BLaER1 treated with 17β-estradiol and CSF1 and Interleukin-3, amounts not matched to agents 10 nM and 100 nM (cell line): ENCODE data around the gene DOCK4.

Experiments used
- H3K27ac ChIP-seq, 11 experiments: shearing (Covaris generic); formaldehyde crosslinking; 2 replicates each; pipeline ENCODE4 v1.8.1; 2022
- H3K27me3 ChIP-seq, 11 experiments: shearing (Covaris generic); formaldehyde crosslinking; 2 replicates each; pipeline ENCODE4 v1.8.1; 2022
- H3K36me3 ChIP-seq, 11 experiments: shearing (Covaris generic); formaldehyde crosslinking; 2 replicates each; pipeline ENCODE4 v1.8.1; 2022
- H3K4me1 ChIP-seq, 10 experiments: shearing (Covaris generic); formaldehyde crosslinking; 2 replicates each; pipeline ENCODE4 v1.8.1; 2022
- H3K4me2 ChIP-seq, 11 experiments: shearing (Covaris generic); formaldehyde crosslinking; 2 replicates each; pipeline ENCODE4 v1.8.1; 2022
- H3K4me3 ChIP-seq, 10 experiments: shearing (Covaris generic); formaldehyde crosslinking; 2 replicates each; pipeline ENCODE4 v1.8.1; 2022
- H3K9ac ChIP-seq, 11 experiments: shearing (Covaris generic); formaldehyde crosslinking; 2 replicates each; pipeline ENCODE4 v1.8.1; 2022
- H3K9me3 ChIP-seq, 11 experiments: shearing (Covaris generic); formaldehyde crosslinking; replicated peaks in 1 of 11; 2 replicates each; pipeline ENCODE4 v1.8.1; 2022
- H4K20me1 ChIP-seq, 11 experiments: shearing (Covaris generic); formaldehyde crosslinking; 2 replicates each; pipeline ENCODE4 v1.8.1; 2022
- Cebpa-rat ChIP-seq, 11 experiments: shearing (Covaris generic); IDR thresholded peaks; 2 replicates each; pipeline ENCODE4 v1.8.1; 2022

The DOCK4 gene

DNA sequence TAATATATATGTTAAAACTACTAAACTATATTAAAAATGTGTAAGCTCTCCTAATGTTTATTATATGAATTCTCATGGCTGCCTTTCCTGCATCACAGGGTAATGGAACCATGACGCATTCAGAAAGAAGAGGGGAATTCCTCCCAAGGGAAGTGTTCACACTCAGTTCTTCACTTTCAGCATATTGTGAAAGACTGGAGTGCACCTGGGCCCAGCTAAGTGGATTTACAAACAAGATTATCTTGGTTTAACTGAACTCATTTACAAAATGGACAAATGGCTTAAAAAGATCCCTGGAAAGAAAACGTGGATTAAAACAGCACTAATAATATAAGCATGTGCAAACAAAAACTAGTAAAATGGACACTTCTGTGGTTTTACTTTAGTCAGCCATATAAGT, 149.8 kb downstream of the DOCK4 start:
- no peaks in the 10 kb centered on the region for H3K27me3 ChIP-seq
- H4K20me1 ChIP-seq: peaks cover 0 to 90% (median 10%) of the 10 kb centered on the region in 11 experiments; a peak in 11 of 22 replicates
- peaks cover 0 to 85% (median 9%) of the 10 kb centered on the region in 10 experiments; a peak in 14 of 20 replicates for H3K4me1 ChIP-seq
- no peaks in the 10 kb centered on the region for H3K36me3 ChIP-seq
- H3K4me3 ChIP-seq: no peak overlapping the region
- no peak overlapping the region for H3K9ac ChIP-seq
- peak overlapping the region in 10 of 11 experiments; percentile 24 to 69 (median 47); a peak in 14 of 22 replicates for H3K4me2 ChIP-seq
- H3K27ac ChIP-seq: peak overlapping the region in 7 of 11 experiments; percentile 1 to 64 (median 38); a peak in 8 of 22 replicates
- no peak for TF ChIP-seq Cebpa-rat (IDR thresholded peaks at IDR 0.05)
- H3K9me3 ChIP-seq: no peaks in the 10 kb centered on the region

GRCh38 chr7:112053737-112054069, 152.5 kb downstream of the DOCK4 start:
- no peaks in the 10 kb centered on the region for H3K36me3 ChIP-seq
- peaks cover 0 to 77% (median 9%) of the 10 kb centered on the region in 10 experiments; a peak in 14 of 20 replicates for H3K4me1 ChIP-seq
- peaks cover 0 to 90% (median 14%) of the 10 kb centered on the region in 11 experiments; a peak in 11 of 22 replicates for H4K20me1 ChIP-seq
- no peak overlapping the region for H3K4me3 ChIP-seq
- H3K27me3 ChIP-seq: no peaks in the 10 kb centered on the region
- no peak for TF ChIP-seq Cebpa-rat (IDR thresholded peaks at IDR 0.05)
- no peak overlapping the region for H3K9ac ChIP-seq
- H3K4me2 ChIP-seq: peak overlapping the region in 2 of 11 experiments; percentile 8 to 31; a peak in 2 of 22 replicates
- H3K9me3 ChIP-seq: no peaks in the 10 kb centered on the region
- no peak overlapping the region; a peak in 1 of 22 replicates for H3K27ac ChIP-seq

DNA sequence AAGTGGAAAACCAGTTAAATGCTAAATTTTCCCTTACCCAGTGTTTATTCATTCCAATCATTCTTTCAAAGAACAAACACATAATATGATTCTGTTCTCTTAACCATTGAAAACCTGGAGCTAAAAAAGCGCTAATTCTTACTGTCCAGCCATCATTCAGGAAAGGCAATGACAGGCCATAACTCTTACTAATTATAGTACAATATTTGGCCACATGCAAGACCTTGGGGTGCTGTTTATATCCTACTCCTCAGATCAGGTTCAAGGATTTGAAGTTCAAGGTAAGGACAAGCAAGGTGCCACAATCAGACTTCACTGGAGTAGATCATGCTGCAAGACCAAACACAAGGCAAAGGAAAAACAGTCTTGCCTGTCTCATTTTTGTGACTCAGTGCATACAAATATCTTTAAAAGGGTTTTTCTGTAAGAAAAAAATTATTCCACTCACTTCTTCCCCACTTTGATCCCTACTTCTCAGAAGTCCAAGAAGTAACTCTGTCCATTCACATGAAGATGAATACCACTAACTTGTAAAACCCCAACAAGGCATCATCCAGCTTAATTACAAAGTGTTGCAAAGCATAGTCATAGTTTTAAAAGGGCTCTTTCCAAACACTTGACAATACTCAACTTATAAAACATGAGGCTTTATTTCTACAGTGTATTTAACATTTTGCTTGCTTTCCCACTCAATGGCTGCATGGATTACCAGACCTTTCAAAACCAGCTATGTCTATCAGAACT, 153.0 kb downstream of the DOCK4 start:
- Histone ChIP-seq H3K9me3 (peaks cover 0 to 3% (median 0%) of the 10 kb centered on the region in 11 experiments; a peak in 10 of 22 replicates), H3K27ac (no peak overlapping the region; a peak in 2 of 22 replicates), H3K4me3 (no peak overlapping the region), H3K4me2 (peak overlapping the region in 2 of 11 experiments; percentile 8 to 31; a peak in 2 of 22 replicates), H3K27me3 (no peaks in the 10 kb centered on the region), H4K20me1 (peaks cover 0 to 90% (median 14%) of the 10 kb centered on the region in 11 experiments; a peak in 11 of 22 replicates), H3K4me1 (peaks cover 0 to 71% (median 9%) of the 10 kb centered on the region in 10 experiments; a peak in 14 of 20 replicates), H3K9ac (no peak overlapping the region), H3K36me3 (no peaks in the 10 kb centered on the region)
- no peak for TF ChIP-seq Cebpa-rat (IDR thresholded peaks at IDR 0.05)

DNA sequence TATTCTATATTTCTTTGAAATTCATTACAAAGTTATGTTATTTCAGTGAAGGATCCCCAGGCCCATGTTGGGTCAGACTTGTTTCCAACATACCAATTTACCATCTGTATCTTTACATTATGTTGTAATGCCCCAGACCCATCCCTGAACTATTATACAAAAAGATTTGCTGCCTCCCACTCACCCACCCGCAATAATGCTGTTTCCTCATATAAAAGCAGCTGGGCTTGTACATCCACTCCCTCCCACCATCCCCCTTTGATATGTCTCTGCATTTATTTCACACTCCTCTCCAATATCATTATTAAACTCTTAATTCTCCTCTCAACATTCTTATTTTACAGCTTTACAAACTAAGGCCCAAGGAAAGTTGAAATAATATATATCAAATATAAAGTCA, 153.7 kb downstream of the DOCK4 start:
- no peaks in the 10 kb centered on the region for H3K27me3 ChIP-seq
- peaks cover 4 to 9% (median 6%) of the 10 kb centered on the region in 11 experiments for H3K9me3 ChIP-seq
- H3K27ac ChIP-seq: no peak overlapping the region
- H4K20me1 ChIP-seq: peaks cover 0 to 95% (median 14%) of the 10 kb centered on the region in 11 experiments; a peak in 11 of 22 replicates
- H3K36me3 ChIP-seq: peaks cover 0 to 5% (median 0%) of the 10 kb centered on the region in 11 experiments; a peak in 2 of 22 replicates
- peak overlapping the region in 2 of 11 experiments; percentile 8 to 21; a peak in 2 of 22 replicates for H3K4me2 ChIP-seq
- H3K9ac ChIP-seq: no peak overlapping the region
- H3K4me1 ChIP-seq: peaks cover 0 to 67% (median 9%) of the 10 kb centered on the region in 10 experiments; a peak in 14 of 20 replicates
- TF ChIP-seq Cebpa-rat (IDR thresholded peaks at IDR 0.05): no peak
- no peak overlapping the region for H3K4me3 ChIP-seq

DNA sequence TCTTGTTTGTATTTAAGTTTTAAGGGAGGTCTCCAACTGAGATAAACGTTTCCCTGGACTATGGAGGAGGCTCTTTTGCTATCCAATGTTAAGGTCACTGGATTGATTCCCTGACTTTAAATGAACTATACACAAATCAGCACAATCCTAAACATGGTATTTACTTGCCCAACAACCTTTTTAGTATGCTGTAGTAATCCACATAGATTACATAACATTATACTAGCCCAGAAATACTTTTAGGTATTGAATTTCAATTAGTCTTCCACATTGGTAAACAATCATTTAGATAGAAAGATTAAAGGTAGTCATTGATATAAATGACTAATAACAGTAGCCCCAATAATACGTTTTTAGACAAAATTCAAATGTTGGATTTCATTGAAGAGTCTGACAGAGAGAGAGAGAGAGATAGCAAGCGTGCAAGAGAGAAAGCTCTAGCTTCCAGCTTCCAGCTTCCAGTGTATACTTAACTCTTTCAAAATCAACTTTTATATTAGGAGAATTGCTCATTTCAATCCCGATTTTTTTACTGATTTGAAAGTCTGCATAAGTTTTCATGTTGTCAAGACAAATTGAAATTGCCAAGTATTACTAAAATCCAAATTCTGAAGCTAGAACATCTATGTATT, 155.8 kb downstream of the DOCK4 start:
- Histone ChIP-seq H4K20me1 (peaks cover 0 to 98% (median 14%) of the 10 kb centered on the region in 11 experiments; a peak in 11 of 22 replicates), H3K9me3 (peaks cover 10 to 22% (median 13%) of the 10 kb centered on the region in 11 experiments), H3K4me1 (peaks cover 0 to 58% (median 0%) of the 10 kb centered on the region in 10 experiments; a peak in 4 of 20 replicates), H3K4me3 (no peak overlapping the region), H3K36me3 (peaks cover 0 to 6% (median 0%) of the 10 kb centered on the region in 11 experiments; a peak in 2 of 22 replicates), H3K4me2 (peak overlapping the region in 1 of 11 experiments; percentile 22; a peak in 3 of 22 replicates), H3K27ac (0 out of 22 replicates have a peak overlapping the region, but pooled peaks of 2 of the 11 experiments have one; percentile 8 to 16), H3K9ac (0 out of 22 replicates have a peak overlapping the region, but pooled peaks of 1 of the 11 experiments have one; percentile 8), H3K27me3 (no peaks in the 10 kb centered on the region)
- no peak for TF ChIP-seq Cebpa-rat (IDR thresholded peaks at IDR 0.05)

- H3K4me3 ChIP-seq: no peak overlapping the region
- 0 out of 22 replicates have a peak overlapping the region, but pooled peaks of 1 of the 11 experiments have one; percentile 8 for H3K9ac ChIP-seq
- peaks cover 10 to 22% (median 13%) of the 10 kb centered on the region in 11 experiments for H3K9me3 ChIP-seq
- TF ChIP-seq Cebpa-rat (IDR thresholded peaks at IDR 0.05): no peak
- H3K4me2 ChIP-seq: peak overlapping the region in 1 of 11 experiments; percentile 22; a peak in 2 of 22 replicates
- H3K36me3 ChIP-seq: peaks cover 0 to 6% (median 0%) of the 10 kb centered on the region in 11 experiments; a peak in 2 of 22 replicates
- H4K20me1 ChIP-seq: peaks cover 0 to 98% (median 14%) of the 10 kb centered on the region in 11 experiments; a peak in 11 of 22 replicates
- 0 out of 22 replicates have a peak overlapping the region, but pooled peaks of 2 of the 11 experiments have one; percentile 8 to 16 for H3K27ac ChIP-seq
- peaks cover 0 to 58% (median 0%) of the 10 kb centered on the region in 10 experiments; a peak in 4 of 20 replicates for H3K4me1 ChIP-seq
- H3K27me3 ChIP-seq: no peaks in the 10 kb centered on the region
These were observed 156.5 kb downstream of the DOCK4 start for GRCh38 chr7:112049555-112050249.

GRCh38 chr7:112047421-112047820, 158.8 kb downstream of the DOCK4 start:
- Histone ChIP-seq H3K4me1 (peaks cover 0 to 53% (median 5%) of the 10 kb centered on the region in 10 experiments; a peak in 10 of 20 replicates), H3K9me3 (peaks cover 10 to 22% (median 13%) of the 10 kb centered on the region in 11 experiments), H3K4me3 (no peak overlapping the region), H3K9ac (no peak overlapping the region), H4K20me1 (peaks cover 0 to 98% (median 1%) of the 10 kb centered on the region in 11 experiments; a peak in 9 of 22 replicates), H3K27ac (no peak overlapping the region), H3K36me3 (peaks cover 0 to 9% (median 0%) of the 10 kb centered on the region in 11 experiments; a peak in 4 of 22 replicates), H3K4me2 (no peak overlapping the region), H3K27me3 (no peaks in the 10 kb centered on the region)
- no peak for TF ChIP-seq Cebpa-rat (IDR thresholded peaks at IDR 0.05)

- Histone ChIP-seq H3K36me3 (peaks cover 0 to 25% (median 0%) of the 10 kb centered on the region in 11 experiments; a peak in 7 of 22 replicates), H3K9me3 (peaks cover 10 to 22% (median 13%) of the 10 kb centered on the region in 11 experiments), H3K9ac (no peak overlapping the region), H3K4me2 (peak overlapping the region in 2 of 11 experiments; percentile 1 to 17; a peak in 1 of 22 replicates), H3K4me3 (no peak overlapping the region), H4K20me1 (peaks cover 0 to 98% (median 0%) of the 10 kb centered on the region in 11 experiments; a peak in 9 of 22 replicates), H3K27me3 (no peaks in the 10 kb centered on the region), H3K27ac (no peak overlapping the region), H3K4me1 (peaks cover 0 to 46% (median 7%) of the 10 kb centered on the region in 10 experiments; a peak in 10 of 20 replicates)
- TF ChIP-seq Cebpa-rat (IDR thresholded peaks at IDR 0.05): no peak
These were observed 161.0 kb downstream of the DOCK4 start for GRCh38 chr7:112045222-112045621.
